HL-60 (cell line): ENCODE results near the gene TMF1.
A peak's percentile ranks its signal among the peaks of the same experiment; 100 is the strongest.

Source experiments
- DNase-seq, 2 experiments: peaks; one replicate each; pipeline ENCODE4 v3.0.0-alpha.2; 2010 to 2020; ENCODE audit warnings: low read depth in 1 of 2, low spot score in 1 of 2
- H3K27ac ChIP-seq: fragments of 250-450 bp; sonication (Bioruptor Pico); replicated peaks from 2 replicates; pipeline ENCODE4 v1.5.1; 2020; ENCODE audit warnings: mild to moderate bottlenecking, moderate library complexity
- H3K27me3 ChIP-seq: fragments of 250-450 bp; sonication (Bioruptor Pico); 2 replicates; pipeline ENCODE4 v1.5.1; 2021; ENCODE audit warnings: mild to moderate bottlenecking, moderate library complexity; ENCODE audit not compliant: insufficient read depth, poor library complexity, severe bottlenecking
- H3K4me3 ChIP-seq: replicated peaks from 2 replicates; pipeline ENCODE4 v1.5.1; 2011; ENCODE audit warnings: mild to moderate bottlenecking, control low read depth, low read length; ENCODE audit not compliant: insufficient read depth
- GABPA ChIP-seq: IDR thresholded peaks from 2 replicates; pipeline ENCODE4 v1.6.1; 2012; ENCODE audit warnings: low read depth
- POLR2AphosphoS5 ChIP-seq: IDR thresholded peaks from 2 replicates; pipeline ENCODE4 v1.6.1; 2012; ENCODE audit warnings: low read depth
- REST ChIP-seq: IDR thresholded peaks from 2 replicates; pipeline ENCODE4 v1.6.1; 2012; ENCODE audit warnings: low read depth; ENCODE audit not compliant: insufficient replicate concordance
- SPI1 ChIP-seq: IDR thresholded peaks from 2 replicates; pipeline ENCODE4 v1.6.1; 2012; ENCODE audit warnings: low read depth, mild to moderate bottlenecking, borderline replicate concordance
- TF ChIP-seq, protein P1 (sequence below): IDR thresholded peaks from one replicate; pipeline ENCODE4 v1.5.1; 2011; ENCODE audit warnings: low read length, control low read depth, inconsistent platforms; ENCODE audit not compliant: insufficient read depth

TMF1 gene

DNA sequence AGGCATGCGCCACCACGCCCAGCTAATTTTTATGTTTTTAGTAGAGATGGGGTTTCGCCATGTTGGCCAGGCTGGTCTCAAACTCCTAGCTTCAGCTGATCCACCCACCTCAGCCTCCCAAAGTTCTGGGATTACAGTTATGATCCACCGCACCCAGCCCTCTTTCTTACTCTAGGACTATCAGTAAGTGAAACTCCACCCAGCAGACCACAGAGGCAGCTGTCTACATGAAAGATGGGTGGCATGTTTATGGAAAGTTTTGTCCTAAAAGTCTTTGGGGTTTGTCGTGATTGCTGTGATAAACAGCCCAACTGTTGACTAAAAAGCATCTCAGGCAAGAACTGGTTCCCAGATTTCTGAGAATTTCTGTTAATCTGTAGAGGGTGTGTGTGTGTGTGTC, 43.5 kb upstream of the TMF1 start:
- peak overlapping the region; percentile 8; the same call in 1 of the 2 replicates for H3K27ac ChIP-seq
- no peaks in the 10 kb centered on the region for H3K27me3 ChIP-seq
- H3K4me3 ChIP-seq: no peak overlapping the region
- TF ChIP-seq SPI1 (no peak), POLR2AphosphoS5 (no peak), GABPA (no peak), REST (no peak)
- TF ChIP-seq, protein P1, sequence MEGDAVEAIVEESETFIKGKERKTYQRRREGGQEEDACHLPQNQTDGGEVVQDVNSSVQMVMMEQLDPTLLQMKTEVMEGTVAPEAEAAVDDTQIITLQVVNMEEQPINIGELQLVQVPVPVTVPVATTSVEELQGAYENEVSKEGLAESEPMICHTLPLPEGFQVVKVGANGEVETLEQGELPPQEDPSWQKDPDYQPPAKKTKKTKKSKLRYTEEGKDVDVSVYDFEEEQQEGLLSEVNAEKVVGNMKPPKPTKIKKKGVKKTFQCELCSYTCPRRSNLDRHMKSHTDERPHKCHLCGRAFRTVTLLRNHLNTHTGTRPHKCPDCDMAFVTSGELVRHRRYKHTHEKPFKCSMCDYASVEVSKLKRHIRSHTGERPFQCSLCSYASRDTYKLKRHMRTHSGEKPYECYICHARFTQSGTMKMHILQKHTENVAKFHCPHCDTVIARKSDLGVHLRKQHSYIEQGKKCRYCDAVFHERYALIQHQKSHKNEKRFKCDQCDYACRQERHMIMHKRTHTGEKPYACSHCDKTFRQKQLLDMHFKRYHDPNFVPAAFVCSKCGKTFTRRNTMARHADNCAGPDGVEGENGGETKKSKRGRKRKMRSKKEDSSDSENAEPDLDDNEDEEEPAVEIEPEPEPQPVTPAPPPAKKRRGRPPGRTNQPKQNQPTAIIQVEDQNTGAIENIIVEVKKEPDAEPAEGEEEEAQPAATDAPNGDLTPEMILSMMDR: no peak
- no peak for DNase-seq

DNA sequence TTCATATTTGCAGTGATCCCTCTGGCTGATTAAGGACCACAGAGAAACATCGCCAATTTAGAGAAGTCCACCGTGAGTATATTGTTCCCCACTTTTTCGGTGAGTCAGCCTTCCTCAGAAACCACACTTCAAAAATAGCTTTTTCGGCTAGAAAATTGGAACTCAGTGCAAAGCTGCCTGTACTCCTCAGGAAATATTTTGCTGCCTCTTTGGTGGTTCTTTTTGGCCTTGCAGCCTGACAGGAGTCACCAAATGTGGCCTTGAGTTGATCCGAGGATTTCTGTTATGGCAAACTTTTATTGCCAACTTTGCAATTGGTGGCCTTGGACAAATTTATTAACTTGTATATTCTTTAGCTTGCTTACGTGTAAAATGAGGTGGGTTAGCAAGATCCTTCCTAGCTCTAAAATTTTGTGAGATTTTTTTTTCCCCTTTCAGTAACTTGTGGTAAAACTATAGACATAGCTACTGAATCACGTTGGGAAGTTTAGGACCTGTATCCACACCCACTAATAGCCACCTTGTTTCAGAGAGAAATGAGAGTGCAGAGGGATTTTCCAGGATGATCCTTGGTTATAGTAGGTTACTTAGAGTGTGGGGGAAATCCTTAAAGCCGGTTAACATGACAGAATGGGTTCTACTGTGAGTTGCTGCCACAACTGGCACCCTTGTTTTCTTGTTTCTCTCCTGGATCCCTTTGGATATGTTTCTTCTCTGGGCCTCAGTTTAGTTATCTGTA, 42.5 kb upstream of the TMF1 start:
- no peak overlapping the region for H3K4me3 ChIP-seq
- TF ChIP-seq SPI1 (peak; percentile 68), POLR2AphosphoS5 (no peak), REST (no peak), GABPA (no peak)
- TF ChIP-seq, protein P1: no peak
- peak in 1 of 2 experiments; percentile 56 for DNase-seq
- H3K27ac ChIP-seq: peak overlapping the region; percentile 72
- H3K27me3 ChIP-seq: no peaks in the 10 kb centered on the region

- 0 out of 2 replicates have a peak overlapping the region, but pooled peaks have one; percentile 2 for H3K4me3 ChIP-seq
- H3K27me3 ChIP-seq: no peaks in the 10 kb centered on the region
- peak overlapping the region; percentile 72 for H3K27ac ChIP-seq
- DNase-seq: peak; percentile 21 to 65
- TF ChIP-seq SPI1 (peak; percentile 91), POLR2AphosphoS5 (no peak), REST (no peak), GABPA (peak; percentile 36; the same call in 1 of the 2 replicates)
- TF ChIP-seq, protein P1: no peak
These were observed 39.9 kb upstream of the TMF1 start for GRCh38 chr3:69092030-69092516.
